Liver (tissue), 3 donors: ENCODE measurements around the gene CHST13.

ENCODE experiments used
- CTCF ChIP-seq: fragments of 150-350 bp; IDR thresholded peaks from 2 replicates; pipeline ENCODE4 v1.5.1; 2017; ENCODE audit warnings: improper control_type of control experiment, low read depth, low read length; ENCODE audit not compliant: missing input control
- EGR1 ChIP-seq, 2 donors: IDR thresholded peaks; 2 replicates each; pipeline ENCODE4 v1.6.1; 2016 to 2018; ENCODE audit warnings: antibody characterized with exemption in 2 of 2, low read depth in 2 of 2
- MAX ChIP-seq: IDR thresholded peaks from 2 replicates; pipeline ENCODE4 v1.6.1; 2016; ENCODE audit warnings: antibody characterized with exemption
- RAD21 ChIP-seq, 2 donors: IDR thresholded peaks; 2 replicates each; pipeline ENCODE4 v1.6.1; 2016; ENCODE audit warnings: antibody characterized with exemption in 2 of 2, mild to moderate bottlenecking in 2 of 2
- RXRA ChIP-seq, 2 donors: IDR thresholded peaks; 2 replicates each; pipeline ENCODE4 v1.6.1; 2017 to 2018; ENCODE audit warnings: antibody characterized with exemption in 2 of 2, mild to moderate bottlenecking in 1 of 2
- ZBTB33 ChIP-seq: IDR thresholded peaks from 2 replicates; pipeline ENCODE4 v1.6.1; 2016; ENCODE audit warnings: antibody characterized with exemption
- donor health status: healthy.
- donor health status: healthy.

GRCh38 chr3:126556637-126557414, 32.9 kb downstream of the CHST13 start:
- TF ChIP-seq CTCF: no peak
- no peak for TF ChIP-seq ZBTB33
- TF ChIP-seq EGR1 (IDR thresholded peaks at IDR 0.05; ENCODE audit: low read depth in 2 of 2): no peak
- TF ChIP-seq RXRA (IDR thresholded peaks at IDR 0.05): no peak
- TF ChIP-seq MAX: no peak
- no peak for TF ChIP-seq RAD21 (IDR thresholded peaks at IDR 0.05)
